Stimulated activated CD4-positive, alpha-beta T cell treated with anti-CD3 and anti-CD28 coated beads, Interleukin-12 subunit alpha, Interleukin-12 subunit beta, amount 100 ng/mL, for 48 hours (primary cell): ENCODE results near the gene IQCE.
"Not testable (repeated sequence)": the region's sequence is repeated elsewhere in the genome, so short reads cannot be mapped to it uniquely, and the experiment has no call there.

Experiments used
- DNase-seq, 3 donors: peaks; one replicate each; pipeline ENCODE4 v3.0.0-alpha.2; 2020; ENCODE audit warnings: low read depth in 2 of 3, low spot score in 1 of 3

The IQCE gene

DNA sequence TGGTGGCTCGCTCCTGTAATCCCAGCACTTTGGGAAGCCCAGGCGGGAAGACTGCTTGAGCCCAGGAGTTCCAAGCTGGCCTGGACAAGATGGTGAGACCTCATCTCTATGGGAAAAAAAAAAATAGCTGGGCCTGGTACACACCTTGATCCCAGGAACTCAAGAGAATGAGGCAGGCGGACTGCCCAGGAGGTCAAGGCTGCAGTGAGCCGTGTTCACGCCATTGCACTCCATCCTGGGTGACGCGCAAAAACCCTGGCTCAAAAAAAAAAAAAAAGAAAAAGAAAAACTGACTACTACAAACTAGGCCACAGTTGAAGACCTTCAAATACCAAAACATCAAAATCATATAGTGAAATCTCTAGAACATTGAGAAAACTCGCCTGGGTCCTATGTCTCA is 7.4 kb upstream of the IQCE start:
- no peak for DNase-seq

DNA sequence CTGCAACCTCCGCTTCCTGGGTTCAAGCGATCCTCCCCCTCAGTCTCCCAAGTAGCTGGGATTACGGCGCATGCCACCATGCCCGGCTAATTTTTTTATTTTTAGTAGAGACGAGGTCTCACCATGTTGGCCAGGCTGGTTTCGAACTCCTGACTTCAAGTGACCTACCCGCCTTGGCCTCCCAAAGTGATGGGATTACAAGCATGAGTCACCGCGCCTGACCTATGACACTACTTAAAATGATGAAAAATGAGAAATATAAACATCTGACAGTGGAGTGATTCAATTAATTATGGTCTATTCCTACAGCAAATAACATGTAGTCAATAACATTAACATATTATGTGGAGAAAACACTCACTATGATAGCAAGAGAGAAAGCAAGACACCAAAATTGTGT is 5.7 kb upstream of the IQCE start:
- no peak for DNase-seq

DNA sequence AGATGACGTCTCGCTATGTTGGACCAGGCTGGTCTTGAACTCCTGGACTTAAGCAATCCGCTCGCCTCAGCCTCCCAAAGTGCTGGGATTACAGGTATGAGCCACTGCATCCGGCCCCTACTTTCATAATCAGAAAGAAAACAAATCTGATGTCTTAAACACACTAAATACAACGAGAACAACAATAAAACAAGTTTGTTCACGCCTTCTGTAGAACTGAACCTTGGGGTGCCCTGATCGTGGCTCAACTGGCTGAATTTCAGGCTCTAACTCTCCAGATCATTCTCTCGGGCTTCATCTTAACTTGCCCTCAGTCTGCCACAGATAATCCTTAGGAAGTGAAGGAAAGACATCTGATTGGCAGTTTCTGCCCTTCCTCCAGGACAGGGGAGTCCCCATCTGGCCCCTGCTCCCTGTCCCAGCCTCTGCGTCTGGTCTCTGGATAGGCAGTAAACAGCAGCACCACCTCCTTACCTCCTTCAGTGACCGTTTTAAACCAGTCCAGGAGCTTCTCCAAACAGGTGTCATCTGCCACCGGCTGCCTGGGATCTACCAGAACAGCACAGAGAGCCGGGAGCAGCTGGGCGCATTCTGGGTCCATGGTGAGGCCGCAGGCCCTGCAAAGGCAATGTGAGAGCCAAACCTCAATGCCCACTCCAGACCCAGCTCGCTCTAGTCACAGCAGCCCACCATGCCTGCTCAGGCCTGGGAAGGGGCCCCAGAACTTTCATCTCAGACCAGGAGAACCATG is 4.8 kb upstream of the IQCE start:
- no peak for DNase-seq

DNA sequence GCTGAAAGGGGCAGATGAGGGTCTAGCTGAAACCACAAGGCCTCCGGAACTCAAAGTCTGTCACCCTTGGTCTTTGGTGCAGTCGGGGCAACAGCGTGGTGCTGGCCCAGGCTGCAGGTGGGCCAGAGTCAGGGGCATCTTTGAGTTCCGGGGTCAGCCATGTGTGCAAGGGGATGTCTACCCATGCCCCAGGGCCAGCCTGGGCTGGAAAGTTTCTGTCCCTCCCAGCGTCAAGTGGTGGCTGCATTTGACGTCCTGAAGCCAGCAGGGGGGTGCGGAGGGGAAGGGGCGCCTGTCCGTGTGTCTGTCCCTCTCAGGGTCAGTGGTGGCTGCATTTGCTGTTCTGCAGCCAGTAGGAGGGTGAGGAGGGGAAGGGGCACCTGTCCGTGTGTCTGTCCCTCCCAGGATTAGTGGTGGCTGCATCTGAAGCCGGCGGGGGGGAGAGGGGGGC is 4.1 kb upstream of the IQCE start:
- DNase-seq, result no peak

DNA sequence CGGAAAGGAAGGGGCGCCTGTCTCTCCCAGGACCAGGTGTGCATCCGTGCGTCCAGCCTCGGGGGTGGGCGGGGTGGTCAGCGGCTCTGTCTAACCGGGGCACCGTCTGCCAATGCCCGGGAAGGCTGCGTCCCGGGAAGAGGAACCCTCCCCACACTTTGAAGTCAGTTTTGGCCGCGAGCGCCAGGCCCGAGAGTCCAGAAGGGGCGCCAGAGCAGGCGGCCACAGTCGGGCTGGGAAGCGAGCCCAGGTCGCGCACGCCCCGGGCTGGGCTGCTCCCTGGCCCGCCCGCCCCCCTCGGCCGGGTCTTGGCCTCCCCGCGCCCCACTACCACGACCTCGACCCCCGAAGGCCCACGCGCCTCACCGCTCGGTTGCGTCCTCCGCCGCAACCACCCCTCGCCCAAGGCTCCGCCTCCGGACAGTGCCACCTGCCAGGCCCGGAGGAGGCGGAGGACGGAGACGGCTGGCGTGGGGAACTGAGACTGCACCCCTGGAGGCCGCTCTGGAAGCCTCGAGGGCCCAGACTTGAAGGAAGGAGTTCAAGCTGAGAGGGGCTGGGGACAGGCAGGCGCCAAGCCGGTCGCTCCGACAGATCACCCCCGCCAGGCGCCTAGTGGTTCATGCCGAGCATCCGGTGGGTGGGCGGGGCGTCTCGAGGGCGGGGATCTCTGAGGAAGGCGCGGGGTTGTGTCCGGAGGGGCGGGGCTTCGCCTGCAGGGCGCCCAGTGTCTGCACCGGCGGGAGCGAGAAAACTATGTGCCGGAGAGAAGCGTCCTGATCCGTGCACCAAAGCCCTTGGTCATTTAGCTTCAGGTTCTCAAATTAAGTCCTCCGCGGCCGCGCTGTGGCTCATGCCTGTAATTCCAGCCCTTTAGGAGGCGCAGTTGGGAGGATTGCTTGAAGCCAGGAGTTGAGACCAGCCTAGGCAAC is 3.4 kb upstream of the IQCE start, which contains the start of gene BRAT1:
TSS of gene BRAT1 (minus strand) at position 404 of the 932 bp plus-strand sequence. CDS start 1,093 bp downstream, outside the sequence.
- peak; percentile 92 to 97 (median 95) for DNase-seq

DNA sequence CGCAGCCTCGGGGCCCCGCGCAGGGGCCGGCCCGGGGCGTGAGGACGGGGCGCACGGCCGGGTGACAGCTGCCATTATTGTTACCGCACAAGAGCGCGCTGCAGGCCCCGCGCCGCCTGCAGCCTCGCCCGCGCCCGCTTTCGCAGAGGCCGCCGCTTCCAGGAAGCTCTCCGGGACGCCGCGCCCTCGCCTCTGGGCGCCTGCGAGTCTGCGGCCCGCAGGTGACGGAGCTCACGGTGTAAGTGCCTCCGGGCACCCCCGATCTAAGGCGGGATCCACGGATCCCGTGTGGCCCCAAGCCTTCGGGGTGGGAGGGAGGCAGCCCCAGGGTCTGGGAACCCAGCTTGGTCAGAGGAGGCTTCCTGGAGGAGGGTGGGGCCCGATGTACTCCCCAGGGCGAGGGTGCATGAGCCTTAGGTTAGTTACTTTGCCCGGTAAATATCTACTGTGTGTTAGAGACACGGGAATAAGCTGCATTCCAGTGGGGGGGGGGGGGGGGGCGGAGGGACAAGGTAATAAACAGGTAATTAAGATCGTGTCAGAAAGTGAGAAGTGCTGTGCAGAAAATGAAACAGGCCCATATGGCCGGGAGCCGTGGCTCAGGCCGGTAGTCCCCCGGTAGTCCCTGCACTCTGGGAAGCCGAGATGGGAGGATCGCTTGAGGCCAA is 638 bp downstream of the IQCE start:
- DNase-seq, result no peak

DNA sequence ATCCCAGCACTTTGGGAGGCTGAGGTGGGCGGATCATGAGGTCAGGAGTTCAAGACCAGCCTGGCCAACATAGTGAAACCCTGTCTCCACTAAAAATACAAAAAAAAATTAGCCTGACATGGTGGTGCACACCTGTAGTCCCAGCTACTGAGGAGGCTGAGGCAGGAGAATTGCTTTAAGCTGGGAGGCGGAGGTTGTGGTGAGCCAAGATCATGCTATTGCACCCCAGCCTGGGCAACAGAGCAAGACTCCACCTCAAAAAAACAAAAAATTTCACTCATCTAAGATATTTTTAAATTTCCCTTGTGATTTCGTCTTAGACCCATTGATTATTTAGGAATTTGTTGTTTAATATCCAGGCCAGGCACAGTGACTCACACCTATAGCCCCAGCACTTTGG is 5.2 kb downstream of the IQCE start:
- DNase-seq, result not testable (repeated sequence)

DNA sequence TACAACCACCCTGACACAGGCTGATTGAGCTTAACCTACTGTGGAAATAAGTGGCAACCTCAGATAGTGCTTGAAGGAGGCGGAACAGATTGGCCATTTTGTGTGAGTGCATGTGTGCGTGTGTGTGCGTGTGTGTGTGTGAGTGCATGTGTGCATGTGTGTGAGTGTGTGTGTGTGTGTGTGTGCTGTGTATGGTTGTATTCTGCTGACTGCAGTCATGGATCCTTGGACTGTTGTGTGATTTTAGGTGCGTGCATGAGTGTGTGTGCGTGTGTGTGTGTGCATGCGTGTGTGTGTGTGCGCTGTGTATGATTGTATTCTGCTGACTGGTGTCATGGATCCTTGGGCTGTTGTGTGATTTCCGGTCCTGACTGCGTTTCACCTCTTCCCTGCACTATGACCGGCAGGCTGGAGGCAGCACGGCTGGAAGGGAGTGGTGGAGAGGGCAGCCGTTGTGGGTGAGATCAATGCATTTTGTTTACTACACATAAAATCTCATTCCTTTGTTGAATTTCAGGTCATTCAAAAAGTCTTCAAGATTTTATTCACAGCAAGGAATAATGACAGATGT is 6.3 kb downstream of the IQCE start:
- no peak for DNase-seq

DNA sequence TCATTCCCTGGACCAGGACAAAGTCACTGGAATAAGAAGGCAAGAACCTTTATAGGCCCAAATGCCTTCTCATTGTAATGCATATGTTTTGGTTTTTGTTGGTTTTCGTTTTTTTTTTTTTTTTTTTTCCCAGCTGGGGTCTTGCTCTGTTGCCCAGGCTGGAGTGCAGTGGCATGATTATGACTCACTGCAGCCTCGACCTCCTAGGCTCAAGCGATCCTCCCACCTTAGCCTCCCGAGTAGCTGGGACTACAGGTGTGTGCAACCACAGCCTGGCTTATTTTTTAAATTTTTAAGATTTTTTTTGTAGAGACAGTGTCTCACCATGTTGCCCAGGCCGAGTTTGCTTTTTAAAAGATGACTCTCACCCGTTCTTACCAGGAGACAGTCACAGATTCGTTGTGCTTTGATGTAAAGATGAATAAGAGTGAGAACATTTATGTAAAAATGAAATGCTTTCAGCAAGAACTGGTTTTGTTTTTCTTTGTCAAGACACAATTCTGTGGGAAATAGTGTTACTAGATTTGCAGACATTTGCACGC is 7.6 kb downstream of the IQCE start:
- DNase-seq, result no peak

DNA sequence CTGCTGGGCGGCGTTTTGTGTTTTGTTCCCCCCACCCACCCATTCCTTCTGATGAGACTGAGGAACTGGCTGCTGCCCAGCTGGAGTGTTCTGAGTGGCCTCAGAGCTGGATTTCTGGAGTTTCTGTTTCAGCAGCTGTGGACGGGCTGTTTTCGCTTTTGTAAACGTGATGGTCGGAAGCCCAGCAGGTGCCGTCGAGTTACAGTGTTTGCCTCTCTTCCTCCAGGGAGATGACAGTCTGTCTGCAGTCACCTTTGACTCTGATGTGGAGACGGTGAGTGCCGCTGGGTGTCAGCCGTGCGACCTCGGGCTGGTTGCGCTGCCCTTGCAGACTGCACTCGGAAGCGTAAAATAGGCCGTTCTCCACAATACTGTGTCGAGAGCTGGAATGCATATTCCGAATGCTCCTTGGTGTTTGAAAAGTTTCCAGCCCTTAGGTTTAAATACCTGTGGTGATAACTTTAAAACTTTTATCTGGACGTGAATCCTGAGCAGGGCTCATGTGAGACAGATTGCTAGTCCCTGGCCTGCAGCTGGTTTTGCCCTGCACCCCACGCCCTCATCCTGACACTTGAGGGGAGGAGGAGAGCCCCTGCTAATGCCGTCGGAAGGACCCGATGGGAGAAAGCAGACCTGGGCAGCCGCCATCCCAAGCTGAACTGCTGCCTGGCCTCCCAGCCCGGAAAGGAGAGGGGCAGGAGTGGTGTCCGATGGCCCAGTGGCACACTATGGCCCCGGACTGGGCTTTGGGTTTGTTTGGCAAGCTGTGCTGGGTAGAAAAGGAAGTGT is 8.3 kb downstream of the IQCE start:
- DNase-seq, result no peak

DNA sequence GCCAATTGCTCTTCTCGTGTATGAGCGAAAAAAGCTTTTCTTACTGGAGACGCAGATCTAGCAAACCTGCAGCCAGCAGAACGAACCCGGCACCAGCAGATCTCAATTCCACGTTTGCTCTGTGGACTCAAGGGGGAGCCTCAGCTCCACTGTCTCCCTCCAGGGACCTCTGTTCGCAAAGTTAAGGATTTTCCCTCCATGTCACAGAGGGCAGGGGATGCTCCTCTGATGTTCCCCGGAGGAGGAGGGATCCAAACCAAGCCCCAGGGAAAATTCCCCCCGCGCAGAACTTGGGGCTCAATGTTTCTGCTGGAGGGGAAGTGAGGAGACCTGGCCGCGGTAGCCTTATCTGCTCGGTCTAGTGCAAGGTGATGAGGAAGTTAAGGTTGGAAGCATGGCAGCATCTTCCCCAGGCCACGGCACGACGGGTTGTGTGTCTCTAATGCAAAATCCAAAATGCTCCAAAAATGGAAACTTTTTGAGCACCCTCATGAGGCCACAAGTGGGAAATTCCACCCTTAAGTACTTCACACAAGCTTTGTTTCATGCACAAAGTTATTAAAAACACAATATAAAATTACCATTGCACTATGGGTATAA is 9.0 kb downstream of the IQCE start:
- no peak for DNase-seq

DNA sequence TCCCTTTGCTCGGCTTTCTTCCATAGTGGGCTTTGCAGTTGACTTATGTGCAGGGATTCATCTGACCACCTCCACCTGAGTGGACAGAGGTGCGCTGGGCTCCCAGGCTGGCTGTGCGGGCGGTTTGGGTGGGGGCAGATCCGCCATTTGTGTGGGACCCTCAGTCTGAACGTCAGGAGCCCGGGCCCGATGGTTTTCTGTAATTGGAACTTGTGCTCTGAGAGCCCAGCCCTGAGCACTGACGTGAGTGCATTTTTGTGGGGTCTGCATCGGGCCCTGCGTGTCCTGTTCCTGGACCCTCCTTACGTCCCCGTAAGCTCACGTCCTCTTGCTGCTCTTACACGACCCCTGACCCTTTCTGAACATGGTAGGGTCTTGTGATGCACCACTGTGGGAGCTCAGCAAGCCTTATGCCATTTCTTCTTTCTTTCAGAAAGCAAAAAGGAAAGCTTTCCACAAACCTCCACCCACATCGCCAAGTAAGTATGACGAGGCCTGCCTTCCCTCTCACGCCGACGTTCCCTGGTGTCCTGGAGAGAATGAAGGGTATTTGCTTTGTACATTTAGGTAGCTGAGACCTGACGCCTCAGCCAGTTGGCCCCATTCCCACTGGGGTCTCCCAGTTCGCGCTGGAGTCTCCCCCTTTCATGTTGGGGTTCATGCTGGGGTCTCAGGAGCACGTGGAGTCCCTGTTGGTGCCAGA is 9.9 kb downstream of the IQCE start:
- no peak for DNase-seq

DNA sequence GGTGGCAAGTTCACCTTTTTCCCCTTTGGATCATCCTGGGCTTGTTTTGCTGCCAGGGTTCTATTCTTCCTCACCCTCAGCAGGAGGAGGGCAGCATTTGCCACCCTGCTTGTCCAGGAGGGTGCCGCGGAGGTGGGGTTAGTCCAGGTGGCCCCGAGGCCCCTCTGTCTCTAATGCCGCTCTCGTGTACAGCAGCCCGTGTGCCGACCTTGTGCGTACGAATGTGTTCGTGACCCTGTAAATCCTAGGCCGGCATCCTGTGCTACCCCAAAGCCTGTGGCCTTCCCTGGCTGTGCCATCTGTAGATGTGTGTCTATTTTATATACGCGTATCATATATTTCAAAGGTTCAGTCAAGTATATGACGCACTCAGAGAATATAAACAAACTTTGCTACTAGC is 10.6 kb downstream of the IQCE start:
- no peak for DNase-seq

DNA sequence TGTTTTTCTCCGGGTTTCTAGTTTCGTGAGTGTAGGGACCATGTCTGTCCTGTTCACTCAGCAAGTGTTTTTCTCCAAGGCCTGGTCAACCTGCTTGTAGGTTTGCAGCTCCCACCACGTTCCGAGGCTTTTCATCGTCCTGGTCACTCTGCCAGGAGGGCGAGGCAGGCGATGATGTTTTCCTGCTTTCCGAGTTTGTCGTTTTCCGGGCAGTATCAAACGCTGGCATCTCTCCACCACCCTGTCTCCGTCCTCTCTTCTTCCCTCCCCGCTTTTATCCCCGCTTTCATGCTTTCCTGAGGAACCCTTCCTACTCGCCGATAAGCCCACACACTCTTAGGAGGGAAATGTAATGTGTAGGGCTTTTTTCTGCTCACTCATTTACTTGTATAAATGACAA is 11.2 kb downstream of the IQCE start:
- no peak for DNase-seq

DNA sequence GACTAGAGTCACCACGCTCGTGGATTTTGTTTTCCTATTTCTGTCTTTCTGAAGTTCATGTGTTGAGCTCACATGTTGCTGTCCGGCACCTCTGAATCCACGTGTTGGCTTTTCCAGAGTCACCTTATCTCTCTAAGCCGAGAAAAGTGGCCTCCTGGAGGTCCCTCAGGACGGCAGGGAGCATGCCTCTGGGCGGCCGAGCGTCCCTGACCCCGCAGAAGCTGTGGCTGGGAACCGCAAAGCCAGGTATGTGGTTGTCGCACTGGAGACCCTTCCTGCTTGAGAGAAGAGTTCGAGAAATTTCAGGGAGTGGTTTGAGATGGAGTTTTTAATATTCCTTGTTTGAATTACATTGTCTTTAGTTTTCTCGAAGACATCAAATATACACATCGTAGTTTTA is 12.6 kb downstream of the IQCE start:
- no peak for DNase-seq

DNA sequence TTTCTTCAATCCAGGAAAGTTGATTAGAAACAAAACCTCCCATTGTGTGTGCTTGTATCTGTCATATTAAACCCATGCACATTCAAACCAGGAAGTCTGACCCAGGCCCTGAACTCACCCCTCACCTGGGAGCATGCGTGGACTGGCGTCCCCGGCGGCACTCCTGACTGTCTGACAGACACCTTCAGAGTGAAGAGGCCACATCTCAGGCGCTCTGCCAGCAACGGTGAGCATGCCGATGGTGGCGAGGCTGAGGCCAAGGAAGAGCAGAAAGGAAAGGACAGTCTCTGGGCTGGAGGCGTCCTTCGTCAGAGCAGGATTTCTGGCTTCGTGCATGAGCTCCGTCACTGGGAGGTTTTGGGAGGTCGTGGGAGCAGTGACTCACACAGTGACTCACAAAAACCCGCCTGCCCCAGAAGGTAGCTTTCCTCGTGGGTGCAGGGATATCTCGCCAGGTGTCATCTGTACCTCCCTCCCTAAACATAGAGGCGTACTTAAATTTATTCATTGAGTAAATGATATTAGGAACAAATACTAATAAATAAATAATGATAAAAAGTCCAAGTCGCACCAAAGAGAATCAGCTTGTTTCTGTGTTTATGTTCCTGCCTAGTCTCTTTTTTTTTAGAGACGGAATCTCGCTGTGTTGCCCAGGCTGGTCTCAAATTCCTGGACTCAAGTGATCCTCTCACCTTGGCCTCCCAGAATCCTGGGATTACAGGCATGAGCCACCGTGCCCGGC is 13.5 kb downstream of the IQCE start:
- DNase-seq, result no peak

DNA sequence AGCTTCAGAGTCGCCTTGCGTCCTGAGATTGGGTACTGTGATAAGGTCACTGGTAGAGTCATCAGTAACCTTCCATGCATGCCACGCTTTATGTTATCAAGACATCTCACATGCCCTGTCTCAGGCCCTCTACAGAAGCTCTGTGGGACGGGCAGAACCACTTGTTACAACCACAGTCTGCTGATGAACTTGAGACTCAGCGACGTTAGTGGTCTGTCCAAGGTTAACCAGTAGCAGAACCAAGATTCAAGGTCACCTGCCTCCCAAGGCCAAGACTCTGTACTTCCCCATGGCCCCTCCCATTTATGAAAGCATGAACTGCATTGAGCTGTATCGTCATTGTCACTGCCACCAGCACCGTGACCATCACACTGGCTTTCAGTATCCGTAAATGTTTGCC is 15.0 kb downstream of the IQCE start:
- DNase-seq, result no peak

DNA sequence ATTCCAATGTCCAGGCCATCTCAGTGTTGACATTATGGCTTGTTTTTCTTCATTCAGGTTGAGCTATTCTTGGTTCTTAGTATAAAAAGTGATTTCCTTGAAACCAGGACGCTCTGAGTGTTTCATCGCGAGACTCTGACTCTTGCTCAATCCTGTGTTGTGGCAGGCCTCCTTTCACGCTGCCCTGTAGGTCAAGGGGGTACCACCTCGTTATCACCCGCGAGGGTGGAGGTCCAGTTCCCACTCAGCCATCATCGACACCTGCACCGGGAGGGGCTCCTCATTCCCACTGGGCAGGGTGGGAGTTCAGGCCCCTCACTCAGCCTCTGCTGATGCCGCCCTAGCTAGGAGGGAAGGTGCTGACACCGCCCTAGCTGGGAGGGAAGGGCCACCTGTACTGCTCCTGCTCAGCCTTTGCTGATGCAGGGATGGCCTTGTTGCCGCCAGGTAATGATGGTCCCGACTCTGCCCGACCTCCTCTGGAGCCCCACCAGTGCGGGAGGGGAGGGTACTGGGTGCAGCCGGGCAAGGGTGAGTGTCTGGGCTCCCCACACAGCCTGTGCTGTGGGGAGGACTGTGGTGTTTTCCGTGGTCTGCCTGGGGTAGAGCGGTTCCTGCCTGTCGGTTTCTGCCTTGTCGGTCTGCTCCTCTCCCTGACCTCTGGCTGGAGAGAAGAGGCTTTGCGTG is 16.4 kb downstream of the IQCE start:
- no peak for DNase-seq
